ENCODE measurements around the gene TGFBI.

The TGFBI gene

DNA sequence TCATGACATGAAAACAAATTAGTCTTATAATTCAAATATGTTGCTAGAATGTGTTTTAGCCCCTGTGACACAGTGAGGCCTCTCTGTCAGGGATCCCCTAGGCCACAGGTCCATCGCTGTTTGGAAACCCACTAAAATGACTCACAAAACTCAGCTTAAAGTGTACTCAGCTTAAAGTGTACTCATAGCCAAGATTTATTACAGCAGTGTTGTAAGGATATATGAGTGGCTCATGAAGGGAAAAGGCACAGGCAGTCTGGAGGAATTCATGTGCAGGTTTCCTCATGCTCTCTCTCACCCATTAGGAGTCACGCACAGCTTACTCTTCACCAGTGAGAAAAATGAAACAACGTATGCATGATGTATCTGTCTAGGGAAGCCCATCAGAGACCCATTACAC lies 24.4 kb upstream of the TGFBI start:
- no peak for DNase-seq

DNA sequence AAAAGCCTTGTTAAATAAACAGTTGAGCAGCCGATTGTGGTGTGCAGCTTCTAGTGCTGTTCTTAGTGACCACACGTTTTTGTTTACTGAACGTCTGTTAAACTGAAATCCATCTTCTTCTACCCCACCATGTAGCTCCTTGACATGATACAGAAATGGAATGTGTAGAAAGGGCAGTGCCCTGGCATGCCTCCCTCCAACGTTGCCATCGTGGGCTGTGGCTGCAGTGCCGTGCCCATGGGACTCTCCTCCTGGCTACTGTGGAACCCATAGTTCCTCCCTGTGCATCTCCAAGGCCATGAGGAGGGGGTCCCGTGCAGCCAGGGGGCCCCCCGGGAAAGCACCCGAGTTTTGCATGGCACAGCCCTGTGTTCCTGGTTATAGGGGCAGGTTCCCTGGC lies 23.3 kb upstream of the TGFBI start:
- DNase-seq, result no peak

GRCh38 chr5:136006164-136006563 lies 22.6 kb upstream of the TGFBI start:
- no peak for DNase-seq

GRCh38 chr5:136006761-136007251 lies 22.0 kb upstream of the TGFBI start:
- no peak for DNase-seq

DNA sequence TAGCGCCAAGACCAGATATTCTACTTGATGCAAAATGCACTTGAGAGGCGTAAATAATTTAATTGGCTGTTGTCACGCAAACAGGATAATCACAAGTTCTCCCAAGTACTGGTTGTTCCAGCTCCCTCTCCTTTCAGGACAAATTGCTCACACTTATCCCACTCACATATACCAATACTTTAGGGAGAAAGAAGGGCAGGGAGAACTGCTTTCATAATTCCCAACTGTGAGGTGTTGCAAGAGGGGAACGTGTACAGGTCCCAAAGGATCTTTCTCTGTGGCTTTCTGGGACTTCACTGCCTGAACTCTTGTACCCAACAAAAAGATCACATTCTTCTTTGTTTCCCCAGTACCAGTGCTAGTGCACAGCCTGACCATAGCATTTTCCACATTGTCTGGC lies 21.5 kb upstream of the TGFBI start:
- no peak for DNase-seq

DNA sequence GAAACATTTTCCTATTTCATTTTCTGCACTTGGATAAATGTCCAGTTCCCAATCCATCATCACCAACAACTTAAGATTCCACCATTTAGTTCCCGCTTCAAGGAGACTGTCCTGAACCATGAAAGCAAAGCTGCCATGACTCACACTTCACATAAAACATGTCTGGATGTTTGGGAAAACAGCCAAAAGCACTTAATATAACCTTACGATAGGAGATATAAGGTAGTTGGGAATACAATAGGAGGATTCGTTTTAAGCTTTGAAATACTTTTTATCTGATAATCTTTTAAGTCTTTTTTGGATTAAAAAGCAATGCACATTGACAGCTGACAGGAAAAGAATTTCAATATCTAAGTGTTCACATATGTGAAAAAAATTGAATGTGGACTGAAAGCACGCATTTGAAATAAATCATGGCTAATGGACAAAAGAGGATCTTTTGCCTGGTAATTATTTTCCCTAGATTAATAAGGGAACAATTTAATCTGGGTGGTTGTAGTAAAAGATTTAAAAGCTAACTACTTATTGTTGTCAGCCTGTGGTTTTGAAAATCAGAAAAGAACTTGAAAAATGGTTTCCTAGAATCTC lies 17.3 kb upstream of the TGFBI start:
- no peak for DNase-seq

DNA sequence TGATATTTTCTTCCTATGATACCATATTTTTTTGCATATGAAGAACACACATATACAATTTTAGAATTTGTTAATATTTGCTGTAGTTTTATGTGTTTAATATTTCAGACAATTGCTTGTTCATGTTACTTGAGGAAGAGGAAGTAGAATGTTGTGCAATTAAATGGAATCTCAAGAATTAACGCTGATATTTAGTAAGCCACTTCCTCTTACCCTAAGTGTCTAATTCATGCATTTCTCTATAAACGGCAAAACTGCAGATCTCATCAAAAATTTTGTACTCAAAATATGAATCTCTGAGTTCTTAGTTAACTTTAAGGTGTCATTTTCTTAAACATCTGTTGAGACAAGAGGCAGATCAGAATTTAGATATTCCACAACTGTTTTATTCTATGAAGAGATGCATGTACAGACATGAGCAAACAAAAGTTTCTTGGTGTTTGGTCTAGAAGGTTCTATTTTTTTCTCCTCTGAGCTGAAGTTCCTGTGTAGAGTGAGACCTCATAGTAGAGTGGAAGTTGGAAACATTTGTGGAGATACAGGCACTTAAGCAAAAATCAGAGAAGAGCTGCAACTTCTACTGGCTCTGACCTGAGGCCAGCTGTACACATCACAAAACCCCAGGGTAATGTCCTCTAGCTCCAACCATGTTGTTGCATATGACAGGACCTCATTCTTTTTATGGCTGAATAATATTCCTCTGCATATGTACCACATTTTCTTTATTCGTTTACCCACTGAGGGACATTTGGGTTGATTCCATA lies 16.6 kb upstream of the TGFBI start:
- no peak for DNase-seq

DNA sequence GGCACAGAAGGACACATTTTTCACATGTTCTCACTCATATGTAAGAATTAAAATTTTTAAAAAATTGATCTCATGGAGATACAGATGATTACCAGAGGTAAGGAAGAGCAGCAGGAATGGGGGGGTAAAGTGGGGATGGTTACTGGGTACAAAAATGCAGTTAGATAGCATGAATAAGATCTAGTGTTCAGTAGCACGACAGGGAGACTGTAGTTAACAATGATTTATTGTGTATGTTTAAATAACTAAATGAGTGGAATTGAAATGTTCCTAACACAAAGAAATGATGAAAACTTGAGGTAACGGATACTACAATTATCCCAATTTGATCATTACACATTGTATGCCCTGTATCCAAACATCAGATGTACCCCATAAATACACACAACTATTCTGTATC lies 15.2 kb upstream of the TGFBI start:
- DNase-seq, result no peak

DNA sequence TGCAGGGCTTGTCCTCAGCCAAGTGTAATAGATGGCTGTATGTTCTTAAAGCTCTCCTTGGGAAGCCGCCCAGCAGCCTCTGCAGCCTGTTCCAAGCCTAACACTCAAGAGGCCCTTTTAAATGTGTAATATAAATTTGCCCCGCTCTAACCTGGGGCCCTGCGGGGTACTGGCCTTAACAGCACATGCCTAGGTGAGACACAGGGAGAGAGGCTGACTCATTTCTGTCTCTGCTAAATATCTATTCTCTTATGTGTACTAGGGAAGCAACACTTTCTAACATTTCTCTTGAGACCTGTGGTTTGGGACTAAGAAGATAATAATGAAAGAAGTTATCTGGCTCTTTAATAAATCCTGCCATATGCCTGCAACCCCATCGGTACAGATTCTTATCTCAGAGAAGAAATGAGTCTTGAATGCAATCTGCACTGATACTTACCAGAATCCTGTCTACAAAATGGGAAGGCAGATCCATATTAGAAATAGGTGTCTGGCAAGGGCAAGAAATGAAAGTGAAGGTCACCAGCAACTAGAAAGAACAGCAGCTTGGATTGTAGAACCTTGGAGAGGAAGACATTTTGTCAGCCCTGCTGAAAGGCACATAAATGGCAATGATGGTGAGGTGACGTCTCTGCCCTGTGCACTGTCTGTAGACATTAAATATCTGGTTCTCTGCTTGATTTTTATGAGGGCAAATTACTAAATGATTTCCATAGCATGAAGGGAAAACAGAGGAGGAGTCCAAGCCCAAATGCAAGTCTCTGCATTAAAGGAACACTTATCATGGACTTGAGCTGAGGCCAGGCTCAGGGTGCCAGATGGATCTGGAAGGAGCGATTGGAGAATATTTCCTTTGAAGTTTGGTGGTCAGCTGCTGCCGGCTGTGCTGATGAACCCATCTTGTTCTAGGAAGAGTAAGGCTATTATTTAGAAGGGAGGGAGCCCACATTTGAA lies 14.5 kb upstream of the TGFBI start:
- no peak for DNase-seq

DNA sequence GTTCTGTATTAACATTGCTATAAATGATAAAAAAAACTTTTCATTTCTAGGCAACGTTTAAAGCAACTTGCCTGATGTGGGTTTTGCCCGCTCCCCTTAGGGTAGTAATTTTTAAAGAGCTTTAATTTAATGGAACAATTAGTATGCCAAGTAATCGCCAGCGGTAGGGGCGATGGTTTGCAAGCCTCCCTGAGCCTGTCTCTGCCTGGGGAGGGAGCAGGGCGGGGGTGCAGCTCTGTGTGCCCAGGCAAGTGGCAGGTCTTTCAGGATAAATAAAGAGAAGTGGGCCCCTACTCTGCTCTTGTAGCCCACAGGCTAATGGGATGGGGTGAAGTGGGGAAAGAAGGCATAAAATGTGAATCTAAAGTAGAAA lies 13.8 kb upstream of the TGFBI start:
- DNase-seq, result no peak

- DNase-seq, result no peak
Observed at GRCh38 chr5:136015966-136016650, 12.7 kb upstream of the TGFBI start.

GRCh38 chr5:136016945-136017530 lies 11.8 kb upstream of the TGFBI start:
- no peak for DNase-seq

- no peak for DNase-seq
Observed at GRCh38 chr5:136018814-136019783, 9.7 kb upstream of the TGFBI start.

- no peak for DNase-seq
Observed at GRCh38 chr5:136020001-136020382, 8.8 kb upstream of the TGFBI start.

GRCh38 chr5:136020383-136021015 lies 8.3 kb upstream of the TGFBI start:
- peak; percentile 43 for DNase-seq

DNA sequence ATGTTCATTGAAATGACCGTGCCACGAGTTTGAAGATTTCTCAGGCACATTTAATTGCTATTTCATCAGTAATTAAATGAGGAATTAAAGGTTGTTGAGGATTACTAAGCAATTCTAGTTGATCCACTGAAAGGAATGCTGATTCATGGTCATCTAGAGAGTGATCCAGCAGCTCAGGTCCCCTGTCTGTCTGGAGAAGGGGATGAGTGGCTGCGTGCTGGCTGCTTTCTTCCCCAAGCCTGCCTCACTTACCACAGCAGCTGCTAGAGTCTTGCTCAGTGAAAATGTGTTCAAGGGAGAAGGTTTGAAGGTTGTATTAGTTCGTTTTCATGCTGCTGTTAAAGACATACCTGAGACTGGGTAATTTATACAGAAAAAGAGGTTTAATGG lies 7.8 kb upstream of the TGFBI start:
- no peak for DNase-seq

- DNase-seq, result no peak
Observed at GRCh38 chr5:136022965-136023364, 5.8 kb upstream of the TGFBI start.

- DNase-seq, result no peak
Observed at GRCh38 chr5:136023958-136024541, 4.7 kb upstream of the TGFBI start.

- DNase-seq, result no peak
Observed at GRCh38 chr5:136025900-136026299, 2.9 kb upstream of the TGFBI start.

DNA sequence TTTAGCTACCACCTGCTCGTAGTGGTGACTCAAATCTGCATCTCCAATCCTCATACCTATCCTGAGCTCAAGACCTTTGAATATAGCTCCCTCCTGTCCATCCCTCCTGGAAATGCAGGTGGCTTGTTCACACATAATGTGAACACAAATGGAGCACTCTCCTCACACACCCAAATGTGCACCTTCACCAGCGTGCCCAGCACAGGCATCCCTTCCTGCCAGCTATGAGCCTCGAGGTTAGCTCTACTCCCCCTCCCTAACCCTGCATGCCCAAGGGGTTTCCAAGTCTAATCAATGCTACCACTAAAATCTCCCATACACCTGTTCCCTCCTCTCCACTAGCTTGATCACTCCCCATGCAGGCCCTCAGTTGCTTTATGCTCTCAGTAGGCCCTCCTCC lies 2.2 kb upstream of the TGFBI start:
- DNase-seq, result no peak

- DNase-seq, result no peak
Observed at GRCh38 chr5:136027311-136027710, 1.5 kb upstream of the TGFBI start.
